K562 (cell line): ENCODE results near the gene BTNL8. TPM values are rescaled to one million over a fixed set of nuclear protein-coding genes. Genes with fewer than 3 reads are reported as not detected.

Experiments used
- CSDE1 ChIP-seq, 2 experiments: fragments of 450-650 bp; IDR thresholded peaks; 2 replicates each; pipeline ENCODE4 v1.6.1; 2016; ENCODE audit warnings: mild to moderate bottlenecking in 1 of 2
- ELF2 ChIP-seq: fragments of 250-450 bp; sonication (Bioruptor Pico); IDR thresholded peaks from 2 replicates; pipeline ENCODE4 v1.5.0; 2021; ENCODE audit warnings: mild to moderate bottlenecking
- EP300 ChIP-seq: IDR thresholded peaks from 2 replicates; pipeline ENCODE4 v1.6.1; 2012; ENCODE audit warnings: low read length, improper control_type of control experiment
- HCFC1 ChIP-seq: IDR thresholded peaks from 2 replicates; pipeline ENCODE4 v1.6.1; 2012; ENCODE audit warnings: low read depth, low read length, improper control_type of control experiment
- JUND ChIP-seq, 2 experiments: IDR thresholded peaks; 2 replicates in 1 of 2; 3 replicates in 1 of 2; pipeline ENCODE4 v1.6.1; 2011; ENCODE audit warnings: borderline replicate concordance in 2 of 2, low read depth in 2 of 2, low read length in 2 of 2, improper control_type of control experiment in 1 of 2, missing biosample characterization in 1 of 2, missing genetic modification characterization in 1 of 2, missing genetic modification reagents in 1 of 2
- KAT7 ChIP-seq: sonication (generic); formaldehyde crosslinking; IDR thresholded peaks from 2 replicates; pipeline ENCODE4 v1.8.0; 2022; ENCODE audit warnings: missing genetic modification reagents, mild to moderate bottlenecking, borderline replicate concordance
- RBFOX2 ChIP-seq: fragments of 200-400 bp; formaldehyde crosslinking; IDR thresholded peaks from 2 replicates; pipeline ENCODE4 v1.6.1; 2017; ENCODE audit warnings: low read depth, mild to moderate bottlenecking, low read length, moderate library complexity
- SMAD4 ChIP-seq: fragments of 250-450 bp; sonication (Bioruptor Pico); conservative IDR thresholded peaks from 2 replicates; pipeline ENCODE4 v1.8.0; 2021; ENCODE audit warnings: inconsistent platforms, mild to moderate bottlenecking, moderate library complexity
- SP2 ChIP-seq: IDR thresholded peaks from 2 replicates; pipeline ENCODE4 v1.6.1; 2011; ENCODE audit warnings: mild to moderate bottlenecking, low read depth, low read length, moderate library complexity; ENCODE audit not compliant: poor library complexity, severe bottlenecking; ENCODE audit errors: extremely low read depth
- ZBTB43 ChIP-seq: sonication (generic); formaldehyde crosslinking; IDR thresholded peaks from 2 replicates; pipeline ENCODE4 v1.8.0; 2023; ENCODE audit warnings: mild to moderate bottlenecking, missing genetic modification reagents
- polyA plus RNA-seq, 8 experiments: library from polyadenylated mRNA; depleted of rRNA in 4 of 8; stranded (reverse) in 5 of 8; unstranded in 3 of 8; fragments of >200 nt; fragmentation: Nextera tagmentation in 2 of 8; fragmentation: Illumina TruSeq in 1 of 8; extraction: Ambion mirVana in 2 of 8; extraction: Trizol in 1 of 8; gene quantifications; 2 replicates each; pipeline versions ENCODE4 v1.2.1 to v1.2.3, GENCODE V29; 2011 to 2014; ENCODE audit warnings: inconsistent platforms in 1 of 8, missing spikeins in 1 of 8
- total RNA-seq, 7 experiments: library from RNA; depleted of rRNA in 6 of 7; stranded (reverse); fragments of >200 nt in 6 of 7; fragmentation: Illumina TruSeq in 2 of 7; extraction: Trizol in 2 of 7; gene quantifications; 2 replicates each; pipeline versions ENCODE4 v1.2.1 to v1.2.3, GENCODE V29; 2011 to 2021; ENCODE audit warnings: low replicate concordance in 1 of 7
- TF ChIP-seq, protein P1 (sequence below): sonication (generic); formaldehyde crosslinking; IDR thresholded peaks from 2 replicates; pipeline ENCODE4 v1.9.0; 2022; ENCODE audit warnings: mild to moderate bottlenecking, missing genetic modification reagents
- TF ChIP-seq, protein P2 (sequence below), 2 experiments: fragments of 450-650 bp; conservative IDR thresholded peaks; 2 replicates each; pipeline ENCODE4 v1.6.1; 2017; ENCODE audit warnings: mild to moderate bottlenecking in 2 of 2, moderate library complexity in 2 of 2
- TF ChIP-seq, protein P3 (sequence below), 2 experiments: fragments of 450-650 bp; formaldehyde crosslinking in 1 of 2; IDR thresholded peaks; 2 replicates each; pipeline versions ENCODE4 v1.4.0 to v1.6.1; 2014 to 2020; ENCODE audit warnings: mild to moderate bottlenecking in 2 of 2, borderline replicate concordance in 1 of 2, low read depth in 1 of 2

BTNL8 gene
- total and polyA plus RNA-seq, 9 of the 15 experiments (the other 6 are each of a cell fraction or from before 2014, with no cell fraction given): 0.04 to 0.18 (median 0.07) TPM; not detected in 6

DNA sequence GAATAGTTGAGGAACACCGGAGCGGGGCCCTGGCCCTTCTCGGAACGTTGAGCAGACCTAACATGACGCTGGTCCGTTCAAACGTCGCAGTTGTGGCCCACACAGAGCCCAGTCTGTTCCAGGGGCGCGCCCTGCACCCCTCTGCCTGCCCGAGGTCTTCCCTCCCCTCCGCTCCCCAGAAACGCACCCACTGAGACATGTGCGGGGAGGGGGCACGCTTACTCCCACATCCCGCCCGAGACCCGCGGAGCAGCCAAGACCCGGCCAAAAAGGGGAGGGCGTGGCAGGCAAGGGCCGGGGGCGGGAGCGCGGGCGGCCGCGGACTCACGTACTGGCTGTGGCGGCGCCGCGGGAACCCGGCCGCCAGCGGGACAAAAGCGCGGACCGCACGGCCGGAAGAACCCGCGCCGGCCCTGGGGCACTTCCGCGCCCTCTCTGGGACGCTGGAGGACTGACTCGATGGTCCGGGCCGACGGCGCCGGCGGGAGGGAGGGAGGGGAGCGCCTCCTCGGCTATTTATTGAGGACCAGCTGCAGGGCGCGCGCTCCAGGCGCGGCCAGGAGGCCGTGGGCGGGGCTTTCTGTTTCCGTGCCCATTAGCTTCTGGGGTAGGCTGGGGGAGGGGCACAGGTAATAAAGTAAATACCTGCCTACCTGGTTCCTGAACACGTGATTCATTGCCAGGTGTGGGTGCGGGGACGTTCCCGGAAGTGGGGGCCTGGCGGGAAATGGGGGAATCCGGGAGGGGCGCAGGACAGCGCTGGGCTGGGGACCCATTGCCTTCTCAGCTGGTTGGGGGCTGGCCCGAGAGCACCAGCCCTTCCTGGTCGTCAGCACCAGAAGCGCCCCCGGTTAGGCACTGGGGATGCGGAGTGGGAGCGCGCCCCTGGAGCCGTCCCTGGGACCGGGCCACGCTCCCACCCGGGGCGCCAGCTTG, 37.8 kb upstream of the BTNL8 start, which contains the start of gene ZFP62 (continued):
- TF ChIP-seq ZBTB43: no peak
- peak; percentile 91 for TF ChIP-seq SMAD4 (CRISPR knock-in tag)
- no peak for TF ChIP-seq CSDE1 (IDR thresholded peaks at IDR 0.05)
- TF ChIP-seq, protein P1, sequence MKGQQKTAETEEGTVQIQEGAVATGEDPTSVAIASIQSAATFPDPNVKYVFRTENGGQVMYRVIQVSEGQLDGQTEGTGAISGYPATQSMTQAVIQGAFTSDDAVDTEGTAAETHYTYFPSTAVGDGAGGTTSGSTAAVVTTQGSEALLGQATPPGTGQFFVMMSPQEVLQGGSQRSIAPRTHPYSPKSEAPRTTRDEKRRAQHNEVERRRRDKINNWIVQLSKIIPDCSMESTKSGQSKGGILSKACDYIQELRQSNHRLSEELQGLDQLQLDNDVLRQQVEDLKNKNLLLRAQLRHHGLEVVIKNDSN (CRISPR knock-in tag): peak; percentile 69
- TF ChIP-seq SP2: peak; percentile 95
- TF ChIP-seq, protein P2, sequence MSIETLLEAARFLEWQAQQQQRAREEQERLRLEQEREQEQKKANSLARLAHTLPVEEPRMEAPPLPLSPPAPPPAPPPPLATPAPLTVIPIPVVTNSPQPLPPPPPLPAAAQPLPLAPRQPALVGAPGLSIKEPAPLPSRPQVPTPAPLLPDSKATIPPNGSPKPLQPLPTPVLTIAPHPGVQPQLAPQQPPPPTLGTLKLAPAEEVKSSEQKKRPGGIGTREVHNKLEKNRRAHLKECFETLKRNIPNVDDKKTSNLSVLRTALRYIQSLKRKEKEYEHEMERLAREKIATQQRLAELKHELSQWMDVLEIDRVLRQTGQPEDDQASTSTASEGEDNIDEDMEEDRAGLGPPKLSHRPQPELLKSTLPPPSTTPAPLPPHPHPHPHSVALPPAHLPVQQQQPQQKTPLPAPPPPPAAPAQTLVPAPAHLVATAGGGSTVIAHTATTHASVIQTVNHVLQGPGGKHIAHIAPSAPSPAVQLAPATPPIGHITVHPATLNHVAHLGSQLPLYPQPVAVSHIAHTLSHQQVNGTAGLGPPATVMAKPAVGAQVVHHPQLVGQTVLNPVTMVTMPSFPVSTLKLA (conservative IDR thresholded peaks at IDR 0.05): peak; percentile 72 to 84
- peak; percentile 81 for TF ChIP-seq HCFC1
- TF ChIP-seq JUND (IDR thresholded peaks at IDR 0.05; ENCODE audit: borderline replicate concordance, low read depth, low read length): peak; percentile 55
- TF ChIP-seq JUND (tag; IDR thresholded peaks at IDR 0.05; ENCODE audit: borderline replicate concordance, low read depth, low read length): no peak
- TF ChIP-seq EP300: peak; percentile 24
- peak; percentile 94 for TF ChIP-seq RBFOX2
- TF ChIP-seq ELF2 (CRISPR knock-in tag): peak; percentile 76; the same call in 1 of the 2 replicates
- peak; percentile 61; the same call in 1 of the 2 replicates for TF ChIP-seq KAT7
- TF ChIP-seq, protein P3, sequence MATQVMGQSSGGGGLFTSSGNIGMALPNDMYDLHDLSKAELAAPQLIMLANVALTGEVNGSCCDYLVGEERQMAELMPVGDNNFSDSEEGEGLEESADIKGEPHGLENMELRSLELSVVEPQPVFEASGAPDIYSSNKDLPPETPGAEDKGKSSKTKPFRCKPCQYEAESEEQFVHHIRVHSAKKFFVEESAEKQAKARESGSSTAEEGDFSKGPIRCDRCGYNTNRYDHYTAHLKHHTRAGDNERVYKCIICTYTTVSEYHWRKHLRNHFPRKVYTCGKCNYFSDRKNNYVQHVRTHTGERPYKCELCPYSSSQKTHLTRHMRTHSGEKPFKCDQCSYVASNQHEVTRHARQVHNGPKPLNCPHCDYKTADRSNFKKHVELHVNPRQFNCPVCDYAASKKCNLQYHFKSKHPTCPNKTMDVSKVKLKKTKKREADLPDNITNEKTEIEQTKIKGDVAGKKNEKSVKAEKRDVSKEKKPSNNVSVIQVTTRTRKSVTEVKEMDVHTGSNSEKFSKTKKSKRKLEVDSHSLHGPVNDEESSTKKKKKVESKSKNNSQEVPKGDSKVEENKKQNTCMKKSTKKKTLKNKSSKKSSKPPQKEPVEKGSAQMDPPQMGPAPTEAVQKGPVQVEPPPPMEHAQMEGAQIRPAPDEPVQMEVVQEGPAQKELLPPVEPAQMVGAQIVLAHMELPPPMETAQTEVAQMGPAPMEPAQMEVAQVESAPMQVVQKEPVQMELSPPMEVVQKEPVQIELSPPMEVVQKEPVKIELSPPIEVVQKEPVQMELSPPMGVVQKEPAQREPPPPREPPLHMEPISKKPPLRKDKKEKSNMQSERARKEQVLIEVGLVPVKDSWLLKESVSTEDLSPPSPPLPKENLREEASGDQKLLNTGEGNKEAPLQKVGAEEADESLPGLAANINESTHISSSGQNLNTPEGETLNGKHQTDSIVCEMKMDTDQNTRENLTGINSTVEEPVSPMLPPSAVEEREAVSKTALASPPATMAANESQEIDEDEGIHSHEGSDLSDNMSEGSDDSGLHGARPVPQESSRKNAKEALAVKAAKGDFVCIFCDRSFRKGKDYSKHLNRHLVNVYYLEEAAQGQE (IDR thresholded peaks at IDR 0.05; ENCODE audit: borderline replicate concordance): no peak
- TF ChIP-seq, protein P3 (CRISPR knock-in tag; IDR thresholded peaks at IDR 0.05; ENCODE audit: low read depth): 0 out of 2 replicates have a peak, but pooled peaks have one; percentile 54
